ENCODE results near the gene PXDC1.

DNA sequence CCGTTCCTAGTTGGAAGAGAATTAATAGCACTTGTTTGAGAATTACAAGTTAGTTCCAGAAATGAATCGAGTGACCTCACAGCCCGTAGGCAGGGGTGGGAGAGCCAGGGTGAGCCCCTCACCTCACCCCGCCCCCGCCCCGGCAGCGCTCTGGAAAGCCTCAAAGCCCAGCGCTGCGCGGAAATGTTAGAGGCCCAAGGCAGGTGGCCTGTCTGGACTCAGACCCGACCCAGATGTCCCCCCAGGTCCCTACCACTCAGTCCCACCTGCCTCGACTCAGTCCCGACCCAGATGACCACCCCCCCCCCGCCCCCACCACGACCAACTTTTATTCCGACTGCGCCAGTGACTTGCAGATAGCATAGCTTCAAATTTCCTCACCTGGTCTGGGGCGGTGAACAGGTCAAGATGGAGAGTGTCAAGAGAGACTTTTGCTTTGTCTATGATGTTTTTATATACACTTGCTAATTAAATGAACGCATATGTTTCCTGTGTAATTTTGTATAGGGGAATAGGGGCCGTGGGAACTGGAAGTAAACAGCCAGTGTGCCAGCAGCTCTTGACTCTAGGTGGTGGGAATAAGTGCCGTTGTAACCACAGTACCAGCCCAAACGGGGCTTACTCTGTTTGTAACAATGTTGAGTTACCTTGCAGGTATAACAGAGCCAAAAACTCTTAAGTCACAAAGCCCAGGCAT lies 1.2 kb upstream of the PXDC1 start:
- TF ChIP-seq, protein P1, sequence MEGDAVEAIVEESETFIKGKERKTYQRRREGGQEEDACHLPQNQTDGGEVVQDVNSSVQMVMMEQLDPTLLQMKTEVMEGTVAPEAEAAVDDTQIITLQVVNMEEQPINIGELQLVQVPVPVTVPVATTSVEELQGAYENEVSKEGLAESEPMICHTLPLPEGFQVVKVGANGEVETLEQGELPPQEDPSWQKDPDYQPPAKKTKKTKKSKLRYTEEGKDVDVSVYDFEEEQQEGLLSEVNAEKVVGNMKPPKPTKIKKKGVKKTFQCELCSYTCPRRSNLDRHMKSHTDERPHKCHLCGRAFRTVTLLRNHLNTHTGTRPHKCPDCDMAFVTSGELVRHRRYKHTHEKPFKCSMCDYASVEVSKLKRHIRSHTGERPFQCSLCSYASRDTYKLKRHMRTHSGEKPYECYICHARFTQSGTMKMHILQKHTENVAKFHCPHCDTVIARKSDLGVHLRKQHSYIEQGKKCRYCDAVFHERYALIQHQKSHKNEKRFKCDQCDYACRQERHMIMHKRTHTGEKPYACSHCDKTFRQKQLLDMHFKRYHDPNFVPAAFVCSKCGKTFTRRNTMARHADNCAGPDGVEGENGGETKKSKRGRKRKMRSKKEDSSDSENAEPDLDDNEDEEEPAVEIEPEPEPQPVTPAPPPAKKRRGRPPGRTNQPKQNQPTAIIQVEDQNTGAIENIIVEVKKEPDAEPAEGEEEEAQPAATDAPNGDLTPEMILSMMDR (conservative IDR thresholded peaks at IDR 0.05; ENCODE audit: low read length), result no peak
- no peak for TF ChIP-seq EZH2phosphoT487 (IDR thresholded peaks at IDR 0.05; ENCODE audit: borderline replicate concordance)

Measured in Loucy (cell line).